Colonic mucosa (tissue), 4 donors: Measurements from ENCODE around the gene NBEA. TPM values are rescaled to one million over a fixed set of nuclear protein-coding genes. Genes with fewer than 3 reads are reported as not detected.
"Not testable (repeated sequence)": the region's sequence is repeated elsewhere in the genome, so short reads cannot be mapped to it uniquely, and the experiment has no call there.

Experiments used
- DNase-seq: peaks from one replicate; pipeline ENCODE4 v3.0.0-alpha.2; 2020
- H3K27ac ChIP-seq: fragments of 200-600 bp; one replicate; pipeline ENCODE4 v1.8.0; 2021
- H3K27me3 ChIP-seq: fragments of 200-600 bp; one replicate; pipeline ENCODE4 v1.8.0; 2021
- H3K36me3 ChIP-seq: fragments of 200-600 bp; one replicate; pipeline ENCODE4 v1.8.0; 2021
- H3K4me1 ChIP-seq: fragments of 200-600 bp; one replicate; pipeline ENCODE4 v1.8.0; 2021; ENCODE audit warnings: mild to moderate bottlenecking
- H3K4me3 ChIP-seq: fragments of 200-600 bp; one replicate; pipeline ENCODE4 v1.8.0; 2021
- H3K9ac ChIP-seq, 2 donors: one replicate each; pipeline ENCODE4 v1.7.0; 2013; ENCODE audit warnings: control low read depth in 2 of 2, low read depth in 2 of 2, low read length in 2 of 2
- H3K9me3 ChIP-seq: fragments of 200-600 bp; one replicate; pipeline ENCODE4 v1.8.0; 2021
- intact Hi-C: fragments of 100-400 bp; cut with DNase I; formaldehyde crosslinking; loops from one replicate; pipeline ENCODE4 v1.14.1; 2022
- total RNA-seq, 2 donors: library from RNA; stranded (reverse); fragmentation: NEBNext Ultra II Directional in 1 of 2; extraction: Animal tissue kit (Norgen Biotek cat#: 25700) in 1 of 2; gene quantifications; one replicate each; pipeline ENCODE4 v1.2.1, GENCODE V29; 2021
- TF ChIP-seq, protein P1 (sequence below): fragments of 200-600 bp; IDR thresholded peaks from one replicate; pipeline ENCODE4 v1.8.0; 2022; ENCODE audit warnings: antibody characterized with exemption, mild to moderate bottlenecking
- donor health status: healthy.
- donor health status: DM: no; HTN: no; CAD: no.
- donor health status: DM: no; HTN: no; CAD: no.

The NBEA gene
- total RNA-seq, 2 donors from 2014 or later, result 1.9 to 5.5 TPM

GRCh38 chr13:34988330-34988791 lies 46.3 kb downstream of the NBEA start:
- intact Hi-C loops, result no loop called here
- Histone ChIP-seq H3K4me3 (no peak overlapping the region), H3K27me3 (no peaks in the 10 kb centered on the region), H3K9ac (no peak overlapping the region), H3K36me3 (no peaks in the 10 kb centered on the region), H3K27ac (no peak overlapping the region), H3K4me1 (no peaks in the 10 kb centered on the region), H3K9me3 (peaks cover 10% of the 10 kb centered on the region)
- TF ChIP-seq, protein P1, sequence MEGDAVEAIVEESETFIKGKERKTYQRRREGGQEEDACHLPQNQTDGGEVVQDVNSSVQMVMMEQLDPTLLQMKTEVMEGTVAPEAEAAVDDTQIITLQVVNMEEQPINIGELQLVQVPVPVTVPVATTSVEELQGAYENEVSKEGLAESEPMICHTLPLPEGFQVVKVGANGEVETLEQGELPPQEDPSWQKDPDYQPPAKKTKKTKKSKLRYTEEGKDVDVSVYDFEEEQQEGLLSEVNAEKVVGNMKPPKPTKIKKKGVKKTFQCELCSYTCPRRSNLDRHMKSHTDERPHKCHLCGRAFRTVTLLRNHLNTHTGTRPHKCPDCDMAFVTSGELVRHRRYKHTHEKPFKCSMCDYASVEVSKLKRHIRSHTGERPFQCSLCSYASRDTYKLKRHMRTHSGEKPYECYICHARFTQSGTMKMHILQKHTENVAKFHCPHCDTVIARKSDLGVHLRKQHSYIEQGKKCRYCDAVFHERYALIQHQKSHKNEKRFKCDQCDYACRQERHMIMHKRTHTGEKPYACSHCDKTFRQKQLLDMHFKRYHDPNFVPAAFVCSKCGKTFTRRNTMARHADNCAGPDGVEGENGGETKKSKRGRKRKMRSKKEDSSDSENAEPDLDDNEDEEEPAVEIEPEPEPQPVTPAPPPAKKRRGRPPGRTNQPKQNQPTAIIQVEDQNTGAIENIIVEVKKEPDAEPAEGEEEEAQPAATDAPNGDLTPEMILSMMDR, result no peak
- no peak for DNase-seq

DNA sequence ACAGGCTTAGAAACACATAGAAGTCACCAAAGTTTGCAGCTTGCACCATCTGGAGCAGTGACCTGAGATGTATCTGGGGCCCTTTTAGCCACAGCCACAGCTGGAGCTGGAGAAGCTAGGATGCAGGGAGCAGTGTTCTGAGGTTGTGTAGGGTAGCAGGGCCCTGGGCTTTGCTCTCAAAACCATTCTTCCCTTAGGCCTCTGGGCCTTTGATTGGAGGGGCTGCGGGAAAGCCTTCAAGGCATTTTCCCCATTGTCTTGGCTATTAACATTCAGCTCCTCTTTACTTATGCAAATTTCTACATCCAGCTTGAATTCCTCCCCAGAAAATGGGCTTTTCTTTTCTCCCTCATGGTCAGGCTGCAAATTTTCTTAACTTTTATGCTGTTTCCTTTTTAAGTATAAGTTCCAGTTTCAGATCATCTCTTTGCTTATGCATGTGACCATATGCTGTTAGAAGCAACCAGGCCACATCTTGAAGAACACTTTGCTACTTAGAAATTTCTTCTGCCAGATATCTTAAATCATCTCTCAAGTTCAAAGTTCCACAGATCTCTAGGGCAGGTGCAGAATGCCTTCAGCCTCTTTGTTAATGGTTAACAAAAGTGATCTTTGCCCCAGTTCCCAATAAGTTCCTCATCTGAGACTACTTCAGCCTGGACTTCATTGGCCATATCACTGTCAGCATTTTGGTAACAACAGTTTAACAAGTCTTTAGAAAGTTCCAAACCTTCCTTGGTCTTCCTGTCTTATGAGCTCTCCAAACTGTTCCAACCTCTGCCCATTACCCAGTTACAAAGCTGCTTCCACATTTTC lies 48.5 kb downstream of the NBEA start:
- peaks cover 10% of the 10 kb centered on the region for H3K9me3 ChIP-seq
- no peak overlapping the region for H3K9ac ChIP-seq
- no peaks in the 10 kb centered on the region for H3K4me1 ChIP-seq
- TF ChIP-seq, protein P1, result no peak
- H3K4me3 ChIP-seq, result no peak overlapping the region
- DNase-seq, result no peak
- peak overlapping the region; percentile 71 for H3K27ac ChIP-seq
- no peaks in the 10 kb centered on the region for H3K27me3 ChIP-seq
- no peaks in the 10 kb centered on the region for H3K36me3 ChIP-seq
- intact Hi-C loops, result no loop called here

DNA sequence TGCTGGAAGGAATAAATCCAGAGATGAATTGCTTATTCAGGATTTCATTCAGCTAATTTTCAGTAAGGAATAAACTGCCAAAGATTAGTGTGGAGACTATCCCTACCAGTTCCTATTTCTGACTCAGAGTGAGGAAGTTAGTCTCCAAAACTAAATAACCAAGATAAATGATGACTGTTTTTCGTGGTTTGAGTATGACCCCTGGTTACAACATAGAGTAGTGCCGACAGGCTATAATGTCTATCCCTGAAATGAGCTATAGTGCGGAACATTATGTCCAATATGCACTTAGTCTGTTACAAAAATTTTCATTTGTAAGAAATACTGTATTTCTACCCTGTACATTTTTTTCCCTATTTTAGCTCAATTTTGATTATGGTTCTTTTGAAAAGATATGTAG lies 51.4 kb downstream of the NBEA start:
- intact Hi-C loops, result no loop called here
- Histone ChIP-seq H3K4me3 (no peak overlapping the region), H3K36me3 (no peaks in the 10 kb centered on the region), H3K9me3 (peaks cover 10% of the 10 kb centered on the region), H3K27ac (no peak overlapping the region), H3K27me3 (no peaks in the 10 kb centered on the region), H3K9ac (no peak overlapping the region), H3K4me1 (no peaks in the 10 kb centered on the region)
- TF ChIP-seq, protein P1, result no peak
- DNase-seq, result no peak

DNA sequence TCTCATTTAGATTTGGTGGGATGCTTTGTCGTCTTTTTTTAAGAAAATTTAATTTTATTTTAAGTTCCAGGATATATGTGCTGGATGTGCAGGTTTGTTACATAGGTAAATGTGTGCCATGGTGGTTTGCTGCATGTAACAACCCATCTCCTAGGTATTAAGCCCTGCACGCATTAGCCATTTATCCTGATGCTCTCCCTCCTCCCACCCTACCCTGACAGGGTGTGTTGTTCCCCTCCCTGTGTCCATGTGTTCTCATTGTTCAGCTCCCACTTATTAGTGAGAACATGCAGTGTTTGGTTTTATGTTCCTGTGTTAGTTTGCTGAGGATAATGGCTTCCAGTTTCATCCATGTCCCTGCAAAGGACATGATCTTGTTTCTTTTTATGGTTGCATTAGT lies 61.7 kb downstream of the NBEA start:
- intact Hi-C loops, H3K27ac ChIP-seq: not testable (repeated sequence)

GRCh38 chr13:35005051-35005450 lies 63.0 kb downstream of the NBEA start:
- TF ChIP-seq, protein P1, result no peak
- Histone ChIP-seq H3K27ac (no peak overlapping the region), H3K9me3 (no peaks in the 10 kb centered on the region), H3K4me3 (no peak overlapping the region), H3K9ac (no peak overlapping the region), H3K4me1 (no peaks in the 10 kb centered on the region), H3K27me3 (no peaks in the 10 kb centered on the region), H3K36me3 (no peaks in the 10 kb centered on the region)
- intact Hi-C loops, result no loop called here
- DNase-seq, result no peak

More for the DNA sequence above, 61.7 kb downstream of the NBEA start:
- H3K4me3 ChIP-seq, H3K9ac ChIP-seq, H3K9me3 ChIP-seq, H3K27me3 ChIP-seq, DNase-seq, H3K4me1 ChIP-seq, H3K36me3 ChIP-seq: not testable (repeated sequence)

GRCh38 chr13:35014606-35015213 lies 72.6 kb downstream of the NBEA start:
- TF ChIP-seq, protein P1, result no peak
- no peak for DNase-seq
- H3K9ac ChIP-seq, result no peak overlapping the region
- no peak overlapping the region for H3K27ac ChIP-seq
- no peak overlapping the region for H3K4me3 ChIP-seq
- no peaks in the 10 kb centered on the region for H3K9me3 ChIP-seq
- H3K36me3 ChIP-seq, result no peaks in the 10 kb centered on the region
- no peaks in the 10 kb centered on the region for H3K4me1 ChIP-seq
- intact Hi-C loops, result no loop called here
- H3K27me3 ChIP-seq, result no peaks in the 10 kb centered on the region
